GM23338 (cell line): ENCODE results near the gene ACOT13.

Source experiments
- CREB1 ChIP-seq: fragments of 250-450 bp; sonication (Bioruptor Pico); IDR thresholded peaks from 2 replicates; pipeline ENCODE4 v1.5.0; 2020; ENCODE audit warnings: low read depth, mild to moderate bottlenecking, moderate library complexity
- CTCF ChIP-seq, 2 experiments: fragments of 200-600 bp in 1 of 2; sonication (generic) in 1 of 2; conservative IDR thresholded peaks; 2 replicates each; pipeline versions ENCODE4 v1.5.1 to v1.6.1; 2016 to 2017; ENCODE audit warnings: antibody characterized with exemption in 2 of 2, low read depth in 2 of 2, mild to moderate bottlenecking in 2 of 2, moderate library complexity in 1 of 2
- ETS1 ChIP-seq: IDR thresholded peaks from 2 replicates; pipeline ENCODE4 v1.6.1; 2016; ENCODE audit warnings: antibody characterized with exemption
- EZH2 ChIP-seq: fragments of 200-600 bp; sonication (generic); IDR thresholded peaks from one replicate; pipeline ENCODE4 v1.8.0; 2017; ENCODE audit warnings: antibody characterized with exemption, mild to moderate bottlenecking, low read depth; ENCODE audit not compliant: unreplicated experiment
- EZH2phosphoT487 ChIP-seq: fragments of 200-600 bp; sonication (generic); IDR thresholded peaks from one replicate; pipeline ENCODE4 v1.8.1; 2018; ENCODE audit warnings: antibody characterized with exemption; ENCODE audit not compliant: unreplicated experiment
- POLR2AphosphoS5 ChIP-seq: IDR thresholded peaks from 2 replicates; pipeline ENCODE4 v1.6.1; 2016; ENCODE audit warnings: antibody characterized with exemption, low read depth
- REST ChIP-seq: IDR thresholded peaks from one replicate; pipeline ENCODE4 v1.6.1; 2018; ENCODE audit warnings: antibody characterized with exemption; ENCODE audit not compliant: unreplicated experiment
- ZNF331 ChIP-seq: fragments of 250-450 bp; sonication (Bioruptor Pico); IDR thresholded peaks from 2 replicates; pipeline ENCODE4 v1.5.0; 2020; ENCODE audit warnings: low read depth, mild to moderate bottlenecking, moderate library complexity

GRCh38 chr6:24649691-24650090 is 17.2 kb upstream of the ACOT13 start:
- TF ChIP-seq CTCF (conservative IDR thresholded peaks at IDR 0.05; ENCODE audit: low read depth in 2 of 2), result no peak
- TF ChIP-seq ZNF331 (CRISPR knock-in tag), result no peak
- TF ChIP-seq POLR2AphosphoS5, result no peak
- TF ChIP-seq EZH2, result no peak
- no peak for TF ChIP-seq REST
- TF ChIP-seq CREB1 (CRISPR knock-in tag), result no peak
- no peak for TF ChIP-seq ETS1
- TF ChIP-seq EZH2phosphoT487, result no peak
